AG09309 (cell line): ENCODE measurements around the gene KLHDC4.

Experiments used
- DNase-seq: peaks from one replicate; pipeline ENCODE4 v3.0.0-alpha.2; 2010; ENCODE audit warnings: low read depth
- H3K4me3 ChIP-seq: 2 replicates; pipeline ENCODE4 v1.5.1; 2011; ENCODE audit warnings: mild to moderate bottlenecking, low read depth, low read length, moderate library complexity; ENCODE audit not compliant: control insufficient read depth
- CTCF ChIP-seq: IDR thresholded peaks from 2 replicates; pipeline ENCODE4 v1.5.1; 2011; ENCODE audit warnings: mild to moderate bottlenecking, low read depth, low read length, inconsistent platforms; ENCODE audit not compliant: insufficient read depth, control insufficient read depth; ENCODE audit errors: missing control alignments

The KLHDC4 gene

DNA sequence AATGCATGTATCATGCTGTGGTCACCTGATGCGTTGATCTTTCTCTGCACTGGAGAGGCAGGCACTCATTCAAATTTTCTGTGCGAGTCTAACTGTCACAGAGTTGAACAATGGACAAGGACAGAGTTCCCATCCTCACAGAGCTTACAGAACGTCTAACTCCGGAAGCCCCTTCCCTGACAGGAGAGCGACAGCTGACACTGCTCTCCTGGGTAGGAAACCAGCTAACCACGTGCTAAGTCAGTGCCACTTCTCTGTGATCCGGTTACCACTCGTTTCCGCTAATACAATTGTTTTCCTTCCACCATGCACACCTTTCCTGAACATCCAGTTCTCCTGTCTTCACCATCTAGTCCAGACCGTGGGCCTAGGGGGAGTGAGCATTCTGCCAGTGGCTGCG lies 11.3 kb downstream of the KLHDC4 start:
- no peak for TF ChIP-seq CTCF
- H3K4me3 ChIP-seq: no peak overlapping the region
- DNase-seq: no peak

- no peak for DNase-seq
- no peak for TF ChIP-seq CTCF
- no peak overlapping the region for H3K4me3 ChIP-seq
Measured at GRCh38 chr16:87747626-87748414, 18.0 kb downstream of the KLHDC4 start.

DNA sequence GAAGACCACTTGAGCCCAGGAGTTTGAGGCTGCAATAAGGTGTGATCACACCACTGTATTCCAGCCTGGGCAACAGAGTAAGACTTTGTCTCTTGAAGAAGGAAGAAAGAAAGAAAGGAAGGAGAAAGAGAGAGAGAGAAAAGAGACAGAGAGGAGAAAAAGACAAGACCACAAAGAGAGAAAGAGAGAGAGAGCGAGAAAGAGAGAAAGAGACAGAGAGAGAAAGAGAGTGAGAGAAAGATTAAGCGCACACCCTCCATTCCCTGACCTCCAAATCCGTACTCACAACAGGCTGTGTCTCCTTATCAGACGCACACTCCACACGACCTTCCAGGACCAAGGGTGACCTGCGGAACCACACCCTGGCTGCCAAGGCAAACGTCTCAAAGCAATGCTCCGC lies 19.6 kb downstream of the KLHDC4 start:
- H3K4me3 ChIP-seq: no peak overlapping the region
- DNase-seq: no peak
- TF ChIP-seq CTCF: no peak

- no peak for DNase-seq
- no peak overlapping the region for H3K4me3 ChIP-seq
- no peak for TF ChIP-seq CTCF
Measured at GRCh38 chr16:87744750-87745514, 20.9 kb downstream of the KLHDC4 start.

DNA sequence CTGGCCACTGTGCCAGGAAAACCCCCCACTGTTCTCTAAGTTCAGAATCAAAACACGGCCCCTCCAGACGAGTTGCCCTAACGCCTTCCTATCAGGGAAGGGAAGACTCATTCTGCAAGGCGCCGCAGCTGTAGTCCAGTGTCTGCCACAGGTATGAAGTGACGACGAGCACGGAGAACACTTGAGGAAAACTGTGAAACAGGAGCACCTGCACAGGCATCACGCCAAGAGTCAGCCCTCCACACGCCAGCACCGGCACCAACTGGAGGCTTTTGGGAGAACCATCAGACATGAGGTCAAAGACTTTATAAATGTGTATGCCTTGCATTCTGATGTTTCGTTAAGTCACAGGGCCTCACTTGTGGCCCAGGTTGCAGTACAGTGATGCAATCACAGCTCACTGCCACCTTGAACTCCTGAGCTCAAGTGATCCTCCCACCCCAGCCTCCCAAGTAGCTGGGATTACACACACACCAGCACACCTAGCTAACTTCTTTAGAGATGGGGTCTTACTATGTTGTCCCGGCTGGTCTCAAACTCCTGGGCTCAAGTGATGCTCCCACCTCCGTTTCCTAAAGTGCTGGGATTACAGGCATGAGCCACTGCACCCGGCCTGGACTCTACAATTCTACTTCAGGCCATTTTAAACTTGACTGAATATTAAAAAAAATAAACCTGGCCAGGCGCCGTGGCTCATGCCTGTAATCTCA lies 22.9 kb downstream of the KLHDC4 start:
- no peak overlapping the region for H3K4me3 ChIP-seq
- no peak for DNase-seq
- TF ChIP-seq CTCF: no peak

DNA sequence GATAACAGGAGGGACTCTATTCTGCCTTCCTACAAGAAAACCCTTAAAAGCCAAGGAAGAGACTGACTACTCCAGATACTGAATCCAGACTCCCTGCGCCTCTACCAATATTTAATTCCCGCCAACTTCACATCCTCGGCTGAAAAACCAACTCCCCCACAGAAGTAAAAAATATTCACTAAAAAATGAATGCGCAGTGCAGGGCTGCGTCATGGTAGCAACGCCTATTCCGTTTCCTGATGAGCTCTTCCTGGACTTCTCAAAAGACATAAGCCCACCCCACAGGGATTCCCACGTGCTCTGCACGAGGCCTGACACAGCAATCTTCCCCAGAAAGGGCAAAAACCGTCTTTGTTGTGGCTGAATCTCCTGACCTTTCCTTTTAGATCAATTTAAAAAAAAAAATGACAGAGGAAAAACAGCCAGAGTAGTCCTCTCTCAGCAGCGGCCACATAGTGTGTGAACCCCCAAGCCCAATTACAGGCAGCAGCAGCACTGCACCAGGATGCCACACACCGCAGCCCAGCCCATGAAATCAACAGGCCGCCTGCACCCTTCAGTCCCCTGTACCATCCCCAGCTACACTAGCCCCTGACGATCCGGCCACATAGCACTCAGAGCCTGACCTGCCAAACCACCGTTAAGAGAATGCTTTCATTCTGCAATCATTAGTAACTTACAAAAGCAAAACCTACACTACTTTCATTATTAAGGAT lies 23.9 kb downstream of the KLHDC4 start:
- no peak for TF ChIP-seq CTCF
- no peak for DNase-seq
- no peak overlapping the region for H3K4me3 ChIP-seq
